A673 (cell line): ENCODE measurements around the gene CAPN13. TPM values are rescaled to one million over a fixed set of nuclear protein-coding genes. Genes with fewer than 3 reads are reported as not detected.

Experiments
- BruUV-seq: library from RNA; stranded (reverse); fragments of 400-500 nt; replicated peaks from 2 replicates; lab custom pipeline; 2021; lab: Mats Ljungman, UMichigan
- CTCF ChIA-PET: fragments of 300-600 bp; sonication (Branson Sonifier 250); formaldehyde crosslinking; loops from one replicate; lab custom pipeline; 2022; ENCODE audit warnings: antibody characterized with exemption; lab: Charles Lee
- POLR2A ChIA-PET: fragments of 300-600 bp; sonication (Branson Sonifier 250); formaldehyde crosslinking; loops from one replicate; lab custom pipeline; 2022; ENCODE audit warnings: antibody characterized with exemption; ENCODE audit not compliant: low non-redundant PET; lab: Charles Lee
- DNase-seq: peaks from one replicate; pipeline ENCODE4 v3.0.0-alpha.2; 2015; ENCODE audit warnings: low spot score
- H3K27ac ChIP-seq: fragments of 200-600 bp; sonication (generic); 2 replicates; pipeline ENCODE4 v1.5.1; 2016; ENCODE audit warnings: mixed run types, low read depth, mild to moderate bottlenecking, mixed read lengths, antibody characterized with exemption, low read length; ENCODE audit not compliant: poor library complexity, severe bottlenecking
- H3K27me3 ChIP-seq: fragments of 200-600 bp; sonication (generic); replicated peaks from 2 replicates; pipeline ENCODE4 v1.6.1; 2017; ENCODE audit warnings: mixed run types, low read depth, mild to moderate bottlenecking, mixed read lengths, antibody characterized with exemption, low read length; ENCODE audit not compliant: insufficient read depth, poor library complexity
- H3K36me3 ChIP-seq: fragments of 200-600 bp; sonication (generic); 2 replicates; pipeline ENCODE4 v1.6.1; 2016; ENCODE audit warnings: mixed run types, mild to moderate bottlenecking, mixed read lengths, antibody characterized with exemption, low read length; ENCODE audit not compliant: insufficient read depth, poor library complexity, severe bottlenecking
- H3K4me1 ChIP-seq: fragments of 200-600 bp; sonication (generic); 2 replicates; pipeline ENCODE4 v1.6.1; 2017; ENCODE audit warnings: mixed run types, mild to moderate bottlenecking, mixed read lengths, antibody characterized with exemption, low read length; ENCODE audit not compliant: insufficient read depth, poor library complexity, severe bottlenecking
- H3K4me3 ChIP-seq: fragments of 200-600 bp; sonication (generic); 2 replicates; pipeline ENCODE4 v1.5.1; 2016; ENCODE audit warnings: low read depth, mixed run types, mild to moderate bottlenecking, mixed read lengths, low read length; ENCODE audit not compliant: poor library complexity, severe bottlenecking
- H3K9me3 ChIP-seq: fragments of 200-600 bp; sonication (generic); 2 replicates; pipeline ENCODE4 v1.6.1; 2016; ENCODE audit warnings: mixed run types, low read depth, mild to moderate bottlenecking, mixed read lengths, antibody characterized with exemption, low read length; ENCODE audit not compliant: poor library complexity, severe bottlenecking
- CTCF ChIP-seq: fragments of 300-800, 200-600 bp; sonication (generic); conservative IDR thresholded peaks from 2 replicates; pipeline ENCODE4 v1.5.1; 2017; ENCODE audit warnings: low read depth, mild to moderate bottlenecking, antibody characterized with exemption, low read length, moderate library complexity, mixed read lengths
- EZH2 ChIP-seq: fragments of 200-600 bp; sonication (generic); IDR thresholded peaks from 2 replicates; pipeline ENCODE4 v1.6.1; 2017; ENCODE audit warnings: borderline replicate concordance, low read depth, mild to moderate bottlenecking, mixed read lengths, antibody characterized with exemption, low read length; ENCODE audit not compliant: poor library complexity, severe bottlenecking
- intact Hi-C: fragments of 100-400 bp; cut with micrococcal nuclease; formaldehyde crosslinking; loops from one replicate; pipeline ENCODE4 v1.10.0; 2022; ENCODE audit not compliant: unreplicated experiment
- total RNA-seq: library from RNA; stranded (reverse); gene quantifications from 2 replicates; pipeline ENCODE4 v1.2.3, GENCODE V29; 2021

CAPN13 gene
- total RNA-seq, 1 experiment from 2014 or later = not detected

- Histone ChIP-seq H3K27me3 (no peaks in the 10 kb centered on the region), H3K36me3 (no peaks in the 10 kb centered on the region), H3K27ac (no peak overlapping the region), H3K4me3 (no peak overlapping the region), H3K9me3 (no peaks in the 10 kb centered on the region), H3K4me1 (peaks cover 4% of the 10 kb centered on the region)
- TF ChIP-seq CTCF (peak; percentile 50), EZH2 (no peak)
- POLR2A ChIA-PET = no interaction called here
- DNase-seq = peak; percentile 37
- no TSS peak for BruUV-seq
- CTCF ChIA-PET = interaction anchor here (0.5 to 3.1 kb wide), 3 partner anchors 544 to 560 kb away, joined by 3 to 20 read pairs (median 3); no protein-coding TSS in a partner anchor
- intact Hi-C loops = loop anchor here (5.0 kb wide), 2 partner anchors 616 to 1751 kb away; no protein-coding TSS in a partner anchor
These were observed 98.6 kb downstream of the CAPN13 start for GRCh38 chr2:30708491-30709290.

- intact Hi-C loops = loop anchor here (1.0 to 5.0 kb wide), 4 partner anchors 499 to 1750 kb away; no protein-coding TSS in a partner anchor
- H3K4me3 ChIP-seq = no peak overlapping the region
- peaks cover 4% of the 10 kb centered on the region for H3K4me1 ChIP-seq
- H3K27ac ChIP-seq = no peak overlapping the region
- peaks cover 6% of the 10 kb centered on the region for H3K9me3 ChIP-seq
- DNase-seq = no peak
- ChIA-PET CTCF (interaction anchor here (0.6 to 3.1 kb wide), 4 partner anchors 504 to 542 kb away, joined by 4 to 20 read pairs (median 12); no protein-coding TSS in a partner anchor), POLR2A (interaction anchor here (0.5 kb wide), 1 partner anchor 544 kb away, joined by 3 read pairs; no protein-coding TSS in a partner anchor)
- TF ChIP-seq EZH2 = no peak
- no peak for TF ChIP-seq CTCF
- no peaks in the 10 kb centered on the region for H3K27me3 ChIP-seq
- BruUV-seq = no TSS peak
- no peaks in the 10 kb centered on the region for H3K36me3 ChIP-seq
These were observed 99.8 kb downstream of the CAPN13 start for GRCh38 chr2:30707304-30707903.

GRCh38 chr2:30706534-30707303 lies 100.5 kb downstream of the CAPN13 start:
- BruUV-seq = no TSS peak
- no peak overlapping the region for H3K4me3 ChIP-seq
- CTCF ChIA-PET = interaction anchor here (0.6 to 3.0 kb wide), 4 partner anchors 498 to 1748 kb away, joined by 4 to 19 read pairs (median 4); no protein-coding TSS in a partner anchor
- H3K9me3 ChIP-seq = peaks cover 13% of the 10 kb centered on the region
- POLR2A ChIA-PET = no interaction called here
- H3K4me1 ChIP-seq = peaks cover 4% of the 10 kb centered on the region
- H3K36me3 ChIP-seq = no peaks in the 10 kb centered on the region
- intact Hi-C loops = loop anchor here (1.0 to 5.0 kb wide), 4 partner anchors 498 to 1749 kb away; no protein-coding TSS in a partner anchor
- no peak overlapping the region for H3K27ac ChIP-seq
- DNase-seq = peak; percentile 84
- TF ChIP-seq CTCF (peak; percentile 84), EZH2 (no peak)
- no peaks in the 10 kb centered on the region for H3K27me3 ChIP-seq
